Fibroblast of skin of abdomen (primary cell): ENCODE results near the gene MRPL9. TPM values are rescaled to one million over a fixed set of nuclear protein-coding genes. Genes with fewer than 3 reads are reported as not detected.

ENCODE experiments used
- DNase-seq: peaks from one replicate; pipeline ENCODE4 v3.0.0-alpha.2; 2013
- polyA plus RNA-seq, 2 experiments: library from polyadenylated mRNA; unstranded; fragments of 120-200 nt; gene quantifications; one replicate each; pipeline ENCODE4 v1.2.1, GENCODE V29; 2013; ENCODE audit not compliant: insufficient read length in 2 of 2

MRPL9 gene
- polyA plus RNA-seq (2013, experiment 1 of 2; ENCODE audit: insufficient read length) = 102 TPM
- polyA plus RNA-seq (2013, experiment 2 of 2; ENCODE audit: insufficient read length) = 101 TPM

DNA sequence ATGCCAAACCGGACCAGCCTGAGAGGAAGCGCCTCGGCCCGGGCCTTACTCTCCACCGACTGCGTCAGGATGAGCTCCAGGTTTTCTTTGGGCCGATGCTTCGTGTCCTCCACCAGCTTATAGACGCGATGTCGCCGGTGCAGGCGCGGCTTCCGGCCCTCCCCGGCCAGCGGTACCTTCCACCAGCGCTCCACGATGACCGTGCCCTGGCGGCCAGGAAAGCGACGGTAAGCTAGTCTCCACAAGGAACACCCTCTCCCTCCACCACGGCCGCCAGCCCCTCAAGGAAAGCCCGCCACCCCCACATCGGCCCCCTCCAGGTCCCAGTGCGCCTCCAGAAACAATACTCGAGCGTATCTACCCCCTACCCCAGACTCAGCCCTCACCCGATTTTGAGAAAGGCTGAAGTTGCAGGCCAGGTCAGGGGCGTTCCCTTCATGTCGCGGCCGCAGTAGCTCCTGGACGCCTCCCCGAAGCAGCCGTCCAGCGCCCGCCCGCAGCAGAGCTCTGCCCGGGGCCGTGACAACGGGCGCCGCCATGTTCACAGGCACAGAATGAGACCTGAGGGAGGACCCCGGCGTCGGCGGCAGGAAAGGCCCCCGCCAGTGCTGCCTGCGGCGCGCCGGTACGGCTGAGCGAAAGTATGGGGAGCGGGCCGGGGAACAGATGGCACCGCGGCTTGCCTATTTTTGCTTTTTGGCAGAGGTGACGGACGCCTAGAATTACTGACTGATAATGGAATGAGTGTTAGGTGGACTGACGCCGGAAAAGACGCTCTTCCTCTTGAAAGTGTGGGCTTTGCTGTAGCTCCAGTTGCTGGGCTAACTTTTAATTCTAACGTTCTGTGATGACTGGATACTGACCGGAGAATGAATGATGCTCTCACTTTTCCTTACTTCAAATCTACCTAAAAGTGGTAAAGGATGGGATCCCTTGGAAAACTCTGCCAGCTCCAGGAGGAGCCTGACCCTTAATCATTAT is at the start of gene MRPL9:
Gene MRPL9 (minus strand): TSS at position 556 of the 981 bp plus-strand sequence. CDS start 17 bp downstream, at position 539.
- DNase-seq = peak; percentile 82

DNA sequence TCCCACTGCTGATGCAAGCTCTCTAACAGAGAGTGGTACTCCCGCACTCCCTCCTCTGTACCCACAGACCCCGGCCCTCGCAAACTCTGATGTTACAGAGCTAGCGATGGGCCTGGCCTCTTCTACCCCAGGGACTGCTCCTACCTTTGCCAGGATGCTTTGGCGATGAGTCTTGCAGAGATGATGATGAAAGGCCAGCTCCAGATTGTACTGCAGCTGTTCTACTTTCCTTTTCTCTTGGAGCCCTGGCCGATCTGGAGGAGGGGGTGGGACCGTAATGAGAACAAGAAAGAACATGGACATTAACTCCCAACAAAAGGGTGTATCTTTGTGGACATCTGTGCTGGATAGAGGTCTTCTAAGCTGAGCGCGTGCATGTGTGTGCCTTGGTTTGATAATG is 47.9 kb upstream of the MRPL9 start:
- DNase-seq = peak; percentile 48

DNA sequence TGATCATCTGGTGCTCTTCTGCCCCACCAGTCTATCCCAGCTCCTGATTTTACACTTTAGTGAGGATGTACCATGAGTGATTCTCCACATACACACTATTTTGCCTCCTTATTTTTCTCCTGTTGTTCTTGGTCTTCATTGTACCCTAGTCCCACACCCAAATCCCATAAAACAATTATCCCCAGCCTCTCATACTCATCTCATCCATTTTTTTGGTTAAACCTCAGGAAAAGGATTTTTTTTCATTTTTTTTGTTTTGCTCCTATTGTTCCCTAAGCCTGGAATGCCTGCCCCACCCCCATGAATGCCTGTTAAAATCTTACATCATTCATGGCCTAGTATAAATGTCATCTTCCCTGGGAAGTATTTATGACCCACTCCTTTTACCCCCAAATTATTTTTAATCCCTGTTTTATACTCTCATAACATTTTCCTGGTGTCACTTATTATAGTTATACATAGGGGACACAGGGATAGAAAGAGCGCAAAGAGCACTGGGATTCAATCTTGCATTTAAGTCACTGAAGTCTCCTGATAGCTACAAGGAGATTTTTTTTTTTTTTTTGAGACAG is 46.8 kb upstream of the MRPL9 start:
- peak; percentile 14 for DNase-seq

DNA sequence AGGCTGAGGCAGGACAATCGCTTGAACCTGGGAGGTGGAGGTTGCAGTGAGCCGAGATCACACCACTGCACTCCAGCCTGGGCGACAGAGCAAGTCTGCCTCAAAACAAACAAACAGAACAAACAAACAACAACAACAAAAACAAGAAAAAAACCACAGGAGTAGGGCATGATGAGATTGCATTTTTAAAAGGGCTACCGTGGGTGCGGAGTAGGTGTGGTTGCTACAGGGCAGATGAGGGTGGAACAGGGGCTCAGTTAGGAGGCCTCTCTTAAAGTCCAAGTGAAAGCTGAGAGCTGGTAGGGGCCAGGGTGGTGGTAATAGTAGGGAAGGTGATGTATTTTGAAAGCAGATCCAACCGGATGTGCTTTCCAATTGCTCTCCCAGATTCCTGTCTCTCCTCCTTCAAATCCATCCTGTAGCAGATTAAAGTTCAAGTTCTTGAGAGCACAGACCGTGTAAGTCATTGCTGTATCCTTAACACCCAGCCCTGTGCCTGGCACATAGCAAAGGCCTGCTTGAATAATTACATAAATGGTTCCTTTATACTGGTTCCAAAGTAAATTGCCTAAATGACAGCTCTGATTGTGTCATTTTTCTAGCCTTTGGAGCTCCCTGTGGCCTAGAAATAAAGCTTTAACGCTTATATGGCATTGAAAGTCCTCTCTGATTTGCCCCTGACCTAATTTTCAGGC is 46.1 kb upstream of the MRPL9 start:
- DNase-seq = no peak

DNA sequence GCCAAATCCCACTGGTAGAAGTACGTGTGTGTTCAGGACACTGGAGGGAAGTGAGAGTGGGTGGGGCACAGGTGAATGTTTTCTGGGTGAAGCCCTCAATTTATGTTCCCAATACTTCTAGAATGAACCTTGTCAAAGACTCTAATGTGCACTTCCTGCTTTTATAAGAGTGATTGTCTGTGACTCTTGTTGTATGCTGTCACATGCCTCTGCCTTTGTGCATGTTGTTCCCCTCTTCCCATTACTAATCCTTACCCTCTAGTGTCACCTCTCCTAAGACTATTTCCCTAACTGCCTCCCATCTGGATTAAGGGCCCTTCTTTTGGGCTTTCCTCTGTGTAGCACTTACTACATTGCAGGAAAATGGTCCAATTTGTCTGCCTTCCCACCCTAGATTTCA is 44.5 kb upstream of the MRPL9 start:
- DNase-seq = no peak

DNA sequence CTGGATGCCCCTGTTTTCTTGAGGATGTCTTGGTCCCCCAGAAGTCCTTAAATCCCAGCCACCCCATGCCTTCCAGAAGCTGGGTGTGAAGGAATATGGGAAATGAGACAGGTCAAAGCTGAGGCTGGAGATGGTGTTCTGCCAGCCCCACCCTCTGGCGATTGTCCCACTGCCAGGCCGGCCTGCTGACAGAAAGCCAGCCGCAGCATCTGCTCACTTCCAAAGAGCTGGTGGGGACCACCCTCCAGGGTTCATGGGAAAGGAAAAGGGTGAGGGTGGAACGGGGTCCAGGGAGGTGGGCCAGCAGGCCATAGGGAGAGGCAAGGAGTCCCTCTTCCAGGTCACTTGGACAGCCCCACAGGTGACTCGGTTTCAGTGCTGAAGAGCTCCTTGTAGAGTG is 43.8 kb upstream of the MRPL9 start:
- DNase-seq = no peak

DNA sequence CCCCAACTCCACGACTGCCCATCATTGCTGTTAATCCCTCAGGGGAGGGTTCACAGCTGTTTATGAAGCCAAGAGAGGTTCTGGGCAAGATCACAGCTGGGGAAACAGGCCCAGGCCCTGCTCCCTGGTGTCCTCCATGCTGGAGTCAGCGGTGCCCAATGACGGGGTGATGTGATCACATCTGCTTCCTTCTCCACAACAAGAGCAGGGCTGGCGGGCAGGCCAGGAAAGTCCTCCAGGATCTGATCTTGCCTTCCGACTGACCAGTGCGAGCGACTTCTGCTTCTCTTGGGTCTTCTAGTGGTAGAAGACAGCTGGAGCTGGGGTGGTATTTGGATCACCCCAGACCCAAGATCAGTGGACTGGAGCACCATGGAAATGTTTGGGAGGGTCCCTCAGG is 42.9 kb upstream of the MRPL9 start:
- DNase-seq = no peak

DNA sequence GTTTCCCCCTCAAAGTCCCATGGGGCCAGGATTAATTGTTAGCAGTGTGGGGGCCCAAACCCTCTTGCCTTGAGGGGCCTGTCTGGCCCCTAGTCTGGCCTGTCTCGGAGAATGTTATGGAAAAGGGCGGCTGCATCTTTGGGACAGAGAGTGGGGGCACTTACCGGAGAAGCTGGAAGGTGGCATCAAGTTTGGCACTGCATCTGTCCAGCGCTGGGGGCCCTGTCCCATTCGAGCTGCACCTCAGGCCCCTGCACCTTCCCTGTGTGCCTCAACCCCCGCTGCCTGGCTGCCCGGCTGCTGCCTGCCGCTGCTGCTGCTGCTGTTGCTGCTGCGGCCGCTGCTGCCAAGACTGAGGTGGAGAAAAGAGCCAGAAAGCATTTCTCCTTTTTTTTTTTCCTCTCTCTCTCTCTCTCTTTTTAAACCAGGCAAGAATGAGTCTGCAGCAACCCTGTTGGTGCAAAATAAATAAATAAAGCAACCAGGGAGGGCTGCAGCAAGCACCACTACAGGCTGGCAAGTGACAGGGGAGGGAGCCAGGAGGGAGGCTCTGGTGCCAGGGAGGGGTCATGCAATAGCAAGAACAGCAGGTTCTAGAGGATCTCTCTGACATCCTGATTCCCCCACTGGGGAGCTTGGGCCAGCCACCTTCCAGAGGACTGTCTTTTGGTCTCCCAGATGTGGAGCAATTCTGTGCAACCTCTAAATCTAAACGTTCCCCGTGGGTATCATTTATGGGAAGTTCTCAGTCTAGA is 41.9 kb upstream of the MRPL9 start, which contains the start of gene LINGO4:
Gene LINGO4 (minus strand): TSS at position 354 of the 755 bp plus-strand sequence. CDS start 2,715 bp downstream, outside the sequence.
- DNase-seq = no peak

DNA sequence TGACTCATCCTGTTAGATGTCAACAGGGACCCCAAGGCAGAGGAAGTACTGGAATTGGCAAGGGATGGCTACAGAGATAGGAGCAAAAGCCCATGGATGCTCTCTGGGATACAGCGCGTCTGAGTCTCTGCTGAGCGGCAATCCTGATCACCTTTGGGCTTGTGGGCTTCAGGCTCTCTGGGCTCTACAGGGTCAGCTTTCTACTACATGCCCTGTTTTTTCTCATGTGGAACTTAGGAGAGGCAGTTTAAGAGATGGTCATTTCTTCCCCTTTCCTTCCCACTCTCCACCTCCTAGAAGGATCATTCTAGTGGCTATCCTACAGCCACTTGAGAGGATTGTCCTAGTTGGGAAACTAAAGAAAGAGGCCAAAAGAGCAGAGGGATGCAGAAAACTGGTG is 40.6 kb upstream of the MRPL9 start:
- DNase-seq = no peak

DNA sequence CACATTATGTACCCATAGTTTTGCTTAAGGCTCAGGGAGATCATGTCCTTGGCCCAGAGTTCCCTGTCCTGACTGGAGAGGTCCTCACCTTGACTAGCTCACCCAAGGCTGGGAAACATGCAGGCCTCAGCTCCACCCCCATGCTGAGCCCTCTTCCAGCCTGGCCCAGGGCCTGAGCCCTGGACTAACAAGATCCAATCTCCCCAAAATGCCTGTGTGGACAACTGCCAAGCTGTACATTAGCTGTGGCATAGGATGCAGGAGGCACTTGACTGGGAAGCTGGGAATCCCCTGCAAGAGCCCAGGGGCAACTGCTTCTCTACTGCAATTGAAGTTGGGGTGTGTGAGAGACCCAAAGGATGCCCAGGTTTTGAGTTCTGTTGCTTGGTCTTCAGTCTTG is 39.9 kb upstream of the MRPL9 start:
- DNase-seq = no peak

DNA sequence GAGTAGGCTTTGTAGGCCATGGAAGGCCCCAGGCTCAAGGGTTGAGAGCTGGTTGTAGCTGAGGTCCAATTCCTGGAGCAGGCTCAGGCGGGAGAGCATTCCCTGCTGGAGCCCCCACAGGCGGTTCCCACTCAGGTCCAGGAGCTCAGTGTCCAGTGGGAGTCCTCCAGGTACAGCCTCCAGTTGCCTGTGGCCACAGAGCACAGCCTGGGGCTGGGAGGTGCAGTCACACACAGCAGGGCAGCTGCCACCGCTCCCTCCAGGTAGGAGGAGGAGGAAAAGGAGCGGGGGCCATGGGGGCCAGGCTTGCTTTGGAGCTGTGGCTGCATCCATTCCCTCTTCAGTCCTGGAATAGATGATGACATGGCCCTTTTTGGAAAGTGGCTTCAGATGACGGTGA is 39.1 kb upstream of the MRPL9 start:
- no peak for DNase-seq

DNA sequence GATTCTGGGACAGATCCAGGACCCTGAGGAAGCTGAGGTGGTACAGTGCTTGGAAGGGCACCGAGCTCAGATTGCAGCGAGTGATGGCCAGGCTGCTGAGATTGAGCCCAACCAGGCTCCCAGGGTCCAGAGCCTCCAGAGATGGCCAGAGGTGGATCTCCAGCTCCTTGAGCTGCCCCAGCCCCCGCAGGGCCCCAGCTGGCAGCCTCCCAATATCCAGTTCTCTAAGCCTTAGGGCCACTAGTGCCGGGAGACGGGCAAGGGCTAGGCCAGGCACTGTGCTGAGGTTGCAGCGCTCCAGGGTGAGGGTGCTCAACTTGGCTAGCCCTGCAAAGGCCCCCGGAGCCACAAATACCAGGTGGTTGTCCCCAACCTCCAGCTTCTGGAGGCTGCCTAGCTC is 38.5 kb upstream of the MRPL9 start:
- DNase-seq = no peak

DNA sequence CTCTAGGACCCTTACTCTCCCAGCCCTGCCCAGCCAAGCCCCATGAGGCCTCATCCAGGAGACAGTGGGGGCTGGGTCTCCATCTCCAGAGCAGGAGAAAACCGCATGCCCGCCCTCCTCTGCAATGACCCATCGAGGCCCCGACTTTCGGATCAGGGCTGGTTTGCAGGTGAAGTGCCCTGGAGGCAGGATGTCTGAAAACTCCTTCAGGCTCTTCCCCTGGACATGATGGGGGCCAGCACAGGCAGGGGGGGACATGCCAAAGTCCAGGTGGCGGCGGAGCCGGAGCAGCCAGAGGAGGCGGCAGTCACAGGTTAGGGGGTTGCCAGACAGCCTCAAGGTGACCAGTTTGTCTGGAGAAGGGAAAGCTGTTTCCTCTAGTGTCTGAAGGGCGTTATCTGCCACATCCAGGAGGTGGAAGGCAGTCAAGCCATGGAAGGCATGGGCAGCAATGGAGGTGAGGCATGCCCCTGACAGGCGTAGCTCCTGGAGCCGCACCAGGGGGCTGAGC is 38.1 kb upstream of the MRPL9 start:
- DNase-seq = no peak

DNA sequence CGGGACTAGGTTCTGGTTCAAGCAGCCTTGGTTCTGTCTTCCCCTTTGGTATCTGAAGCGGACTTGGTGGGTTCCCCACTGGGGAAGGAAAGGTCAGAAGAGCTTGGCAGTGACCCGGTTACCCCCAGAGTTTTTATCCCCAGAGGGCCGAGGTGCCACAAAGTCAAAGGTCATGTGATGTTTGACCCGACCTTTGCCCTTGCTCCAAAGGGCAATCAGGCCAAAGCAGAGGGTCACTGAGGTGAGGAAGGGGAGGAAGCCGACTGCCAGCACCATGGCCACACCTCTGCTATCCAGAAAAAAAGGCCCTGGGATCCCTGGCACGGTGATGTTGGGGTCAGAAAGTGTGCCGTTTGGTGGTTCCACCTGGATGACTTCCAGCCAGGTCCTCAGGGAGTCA is 37.5 kb upstream of the MRPL9 start:
- DNase-seq = no peak

DNA sequence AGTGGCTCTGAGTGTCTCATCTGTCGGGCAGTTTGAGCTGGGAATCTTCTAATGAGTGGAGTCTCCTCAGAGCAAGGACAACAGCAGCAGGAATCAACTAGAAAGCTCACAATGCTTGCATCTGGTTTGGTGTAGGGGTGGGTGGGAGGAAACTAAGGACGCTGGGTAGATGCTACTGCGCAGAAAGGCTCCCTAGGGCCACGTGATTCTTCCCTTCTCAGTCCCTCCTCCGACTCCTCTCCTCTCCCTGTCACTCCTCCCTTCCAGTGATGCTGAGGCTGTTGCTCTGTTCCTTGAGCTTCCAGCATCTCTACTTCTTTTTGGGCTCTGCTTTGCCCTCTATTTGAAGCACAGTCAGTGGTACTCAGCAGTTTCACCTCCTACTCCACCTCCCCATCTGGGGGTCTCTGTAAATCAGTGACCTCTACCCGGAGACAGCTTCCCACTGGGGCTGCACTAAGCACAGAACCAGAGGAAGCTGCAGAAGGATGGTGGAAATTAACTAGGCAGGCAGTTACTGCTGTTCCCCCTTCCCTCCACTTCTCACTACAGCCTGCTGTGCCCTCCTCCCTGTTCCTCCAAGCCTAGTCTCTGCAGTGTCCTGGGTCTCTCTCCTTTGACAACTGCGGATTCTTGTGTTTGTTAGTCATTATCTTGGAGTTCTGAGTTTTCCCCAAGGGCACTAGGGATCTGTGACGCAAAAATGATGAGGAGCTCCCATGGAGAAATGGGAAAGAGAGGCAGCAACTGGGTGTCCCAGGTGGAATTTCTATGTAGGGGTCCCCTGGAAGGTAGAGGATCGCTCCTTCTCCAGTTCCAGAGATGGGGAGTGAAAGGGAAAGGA is 36.1 kb upstream of the MRPL9 start:
- DNase-seq = no peak

DNA sequence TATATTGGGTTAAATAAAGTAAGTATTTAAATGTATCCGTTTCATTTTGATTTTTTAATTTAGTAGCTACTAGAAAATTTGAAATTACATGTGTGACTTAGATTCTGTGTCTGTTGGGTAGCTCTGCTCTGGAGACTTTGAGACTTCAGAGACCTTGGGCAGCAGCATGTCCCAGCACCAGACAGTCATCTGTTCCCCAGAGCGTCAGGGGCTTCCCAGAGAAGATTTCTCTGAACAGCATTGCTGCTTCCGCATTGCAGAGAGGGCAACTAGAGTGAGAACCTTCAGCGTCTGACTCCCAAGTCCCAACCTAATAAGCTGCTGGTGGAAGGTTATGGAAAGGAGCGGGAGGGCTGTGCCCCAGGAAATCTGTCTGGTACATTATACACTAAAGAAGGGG is 35.3 kb upstream of the MRPL9 start:
- DNase-seq = no peak

DNA sequence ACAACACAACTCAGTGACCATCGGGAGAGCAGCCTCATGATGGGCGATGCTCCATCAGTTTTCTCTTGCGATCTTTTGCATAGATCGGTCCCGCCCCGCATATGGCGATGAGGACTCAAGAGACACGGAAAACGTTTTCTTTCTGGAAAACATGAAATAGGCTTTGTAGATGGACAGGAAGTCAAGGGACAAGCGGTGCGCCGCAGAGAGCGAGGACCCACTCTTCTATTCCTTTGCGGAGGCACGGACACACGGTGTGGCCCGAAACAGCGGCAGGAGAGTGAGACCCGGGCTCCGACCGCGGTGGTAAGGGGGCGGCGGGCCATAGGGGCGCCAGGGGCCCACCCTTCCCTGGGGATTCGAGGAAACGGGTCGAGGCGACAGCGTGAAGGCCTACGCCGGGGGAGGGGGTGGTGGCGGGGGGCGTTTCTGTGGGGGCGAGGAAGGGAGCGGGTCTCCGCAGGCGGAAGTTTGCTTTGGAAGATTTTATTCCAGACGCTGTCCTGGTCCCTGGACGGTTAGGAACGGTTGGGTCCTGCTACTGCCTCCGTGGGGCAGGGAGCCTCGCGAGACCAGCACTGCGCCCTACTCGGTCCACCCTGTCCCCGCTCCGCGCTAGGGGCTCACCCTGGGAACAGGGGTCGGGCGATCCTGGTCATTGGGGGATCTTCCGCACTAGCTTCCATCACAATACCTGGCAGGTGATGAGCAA is 27.8 kb upstream of the MRPL9 start:
- no peak for DNase-seq

DNA sequence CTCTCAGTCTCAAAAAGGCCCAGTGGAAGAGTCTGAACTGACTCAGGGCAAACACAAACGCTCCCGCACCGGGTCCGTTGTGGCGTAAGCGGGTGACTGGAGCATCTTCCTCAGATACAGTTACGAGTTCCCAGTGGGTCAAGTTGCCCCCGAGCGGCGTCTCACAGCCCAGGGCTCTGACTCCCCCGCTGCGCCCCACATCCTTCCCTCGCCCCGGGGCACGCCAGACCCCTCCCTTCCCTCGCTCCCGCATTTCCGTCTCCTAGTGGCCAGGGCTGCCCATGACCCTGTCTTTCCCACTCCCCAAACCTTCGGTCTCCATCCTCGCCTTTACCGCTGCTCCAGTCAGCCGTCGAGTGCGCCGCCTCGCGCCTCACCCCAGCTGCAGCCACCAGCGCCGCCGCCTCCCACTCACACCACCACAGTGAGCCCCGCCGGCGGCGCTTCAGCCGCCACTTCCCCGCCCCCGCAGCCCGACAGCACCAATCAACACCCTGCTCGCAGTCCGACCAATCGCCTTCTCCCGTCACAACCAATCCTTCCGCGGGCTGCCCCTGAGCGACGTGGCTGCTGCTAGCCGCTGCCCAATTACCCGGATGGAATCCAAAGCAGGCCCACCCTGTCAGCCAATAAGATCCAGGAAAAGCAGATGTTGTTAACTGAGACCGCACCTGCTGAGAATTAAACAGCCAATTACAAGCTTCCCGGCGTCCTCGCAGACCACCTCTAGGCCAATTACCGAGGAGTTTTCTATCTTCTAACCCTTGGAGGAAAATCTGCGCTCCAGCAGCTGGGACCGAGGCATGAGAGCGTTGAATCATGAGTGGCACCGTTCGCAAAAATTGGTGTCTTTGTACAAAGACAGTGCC is 27.0 kb upstream of the MRPL9 start, which contains the start of gene TDRKH:
Gene TDRKH (minus strand): TSS at position 430 of the 869 bp plus-strand sequence. CDS start 7,478 bp downstream, outside the sequence.
- peak; percentile 99 for DNase-seq

DNA sequence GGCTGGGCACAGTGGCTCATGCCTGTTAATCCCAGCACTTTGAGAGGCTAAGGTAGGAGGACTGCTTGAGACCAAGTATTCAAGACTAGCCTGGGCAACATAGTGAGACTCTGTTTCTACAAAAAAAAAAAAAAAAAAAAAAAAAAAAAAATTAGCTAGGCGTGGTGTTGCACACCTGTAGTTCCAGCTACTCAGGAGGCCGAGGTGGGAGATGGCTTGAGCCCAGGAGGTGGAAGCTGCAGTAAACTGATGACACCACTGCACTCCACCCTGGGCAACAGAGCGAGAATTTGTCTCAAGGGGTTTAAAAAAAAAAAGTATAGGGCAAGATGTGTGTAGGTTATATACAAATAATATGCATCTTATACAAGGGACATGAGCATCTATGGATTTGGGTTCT is 24.4 kb upstream of the MRPL9 start:
- DNase-seq = no peak
